ENCODE results near the gene EYA2.
"Not testable (repeated sequence)": the region's sequence is repeated elsewhere in the genome, so short reads cannot be mapped to it uniquely, and the experiment has no call there.

Gene EYA2, protein sequence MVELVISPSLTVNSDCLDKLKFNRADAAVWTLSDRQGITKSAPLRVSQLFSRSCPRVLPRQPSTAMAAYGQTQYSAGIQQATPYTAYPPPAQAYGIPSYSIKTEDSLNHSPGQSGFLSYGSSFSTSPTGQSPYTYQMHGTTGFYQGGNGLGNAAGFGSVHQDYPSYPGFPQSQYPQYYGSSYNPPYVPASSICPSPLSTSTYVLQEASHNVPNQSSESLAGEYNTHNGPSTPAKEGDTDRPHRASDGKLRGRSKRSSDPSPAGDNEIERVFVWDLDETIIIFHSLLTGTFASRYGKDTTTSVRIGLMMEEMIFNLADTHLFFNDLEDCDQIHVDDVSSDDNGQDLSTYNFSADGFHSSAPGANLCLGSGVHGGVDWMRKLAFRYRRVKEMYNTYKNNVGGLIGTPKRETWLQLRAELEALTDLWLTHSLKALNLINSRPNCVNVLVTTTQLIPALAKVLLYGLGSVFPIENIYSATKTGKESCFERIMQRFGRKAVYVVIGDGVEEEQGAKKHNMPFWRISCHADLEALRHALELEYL

DNA sequence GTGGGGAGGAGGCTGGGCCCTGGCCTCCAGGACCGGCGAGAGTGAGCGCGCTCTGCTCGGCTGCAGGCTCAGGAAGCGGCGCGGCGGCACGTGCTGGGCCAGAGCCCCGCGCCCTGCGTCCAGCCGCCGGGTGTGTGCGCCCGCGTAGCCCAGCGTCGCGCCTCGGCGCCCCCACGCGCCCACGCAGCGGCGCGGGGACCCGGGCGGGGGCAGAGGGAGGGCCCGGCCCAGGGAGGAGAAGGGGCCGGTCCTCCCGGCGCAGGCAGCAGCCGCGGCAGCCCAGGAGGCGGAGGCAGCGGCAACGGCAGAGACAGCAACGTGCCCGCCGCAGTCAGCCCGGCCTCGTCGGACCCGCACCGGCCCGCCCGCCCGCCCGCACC lies at the start of gene EYA2:
Gene EYA2 (plus strand): TSS at position 265 of the 380 bp plus-strand sequence. CDS start 95,168 bp downstream, outside the sequence.
- peak; percentile 41 for DNase-seq (ENCODE audit: low spot score)

DNA sequence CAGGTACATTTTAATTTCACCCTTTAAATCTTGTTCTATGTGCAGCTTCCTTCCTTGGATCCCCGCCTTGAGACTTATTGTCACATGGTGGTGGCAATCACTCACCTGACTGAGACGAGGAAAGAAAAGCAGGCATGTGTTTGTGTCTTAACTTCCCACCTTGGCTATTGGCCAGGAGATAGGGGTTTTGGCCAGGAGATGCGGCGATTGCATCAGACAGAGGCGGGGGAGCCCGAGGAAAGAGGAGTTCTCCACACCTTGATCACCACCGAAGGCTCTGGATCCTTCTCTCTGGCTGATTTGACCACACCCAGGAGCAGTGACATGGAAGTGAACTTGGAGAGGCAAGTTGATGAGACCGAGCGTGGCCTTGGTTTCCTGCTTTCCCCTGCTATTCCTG lies 49.7 kb upstream of the EYA2 start:
- no peak for DNase-seq (ENCODE audit: low spot score)

DNA sequence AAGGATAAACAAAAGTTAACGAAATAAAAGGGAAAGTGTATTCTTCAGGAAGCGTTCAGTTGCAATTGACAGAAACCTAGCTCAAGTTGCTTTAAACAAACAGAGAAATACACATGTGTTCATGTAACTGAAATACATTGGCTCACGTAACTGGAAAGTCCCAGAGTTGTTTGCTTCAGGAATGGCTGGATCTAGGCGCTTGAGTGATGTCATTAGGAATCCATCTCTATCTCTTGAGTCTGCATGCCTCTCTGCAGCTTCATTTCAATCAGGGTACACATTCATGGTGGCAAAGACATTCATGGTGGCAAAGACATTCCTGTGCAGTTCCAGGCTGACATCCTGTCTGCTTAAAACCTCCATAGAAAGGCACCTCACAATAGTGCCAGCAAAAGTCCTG lies 45.4 kb upstream of the EYA2 start:
- DNase-seq (ENCODE audit: low spot score): no peak

DNA sequence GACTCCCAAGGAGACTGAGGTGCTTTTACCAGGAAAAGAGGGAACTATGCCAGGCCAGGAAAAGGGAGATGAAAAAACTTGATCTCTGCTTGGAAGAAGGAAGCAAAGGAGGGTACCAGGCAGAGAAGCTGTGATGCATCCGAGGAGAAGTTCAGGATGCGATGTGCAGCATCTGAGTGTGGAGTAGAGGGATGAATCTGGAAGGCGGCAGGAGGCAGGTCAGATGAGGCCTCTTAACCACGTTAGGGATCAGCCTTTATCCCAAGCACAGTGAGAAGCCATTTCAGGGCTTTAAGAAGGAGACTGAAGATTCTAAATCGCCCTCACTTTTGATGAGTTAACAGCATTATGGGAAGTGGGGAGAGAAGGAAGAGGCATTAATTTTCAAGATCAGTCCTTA lies 44.9 kb upstream of the EYA2 start:
- no peak for DNase-seq (ENCODE audit: low spot score)

DNA sequence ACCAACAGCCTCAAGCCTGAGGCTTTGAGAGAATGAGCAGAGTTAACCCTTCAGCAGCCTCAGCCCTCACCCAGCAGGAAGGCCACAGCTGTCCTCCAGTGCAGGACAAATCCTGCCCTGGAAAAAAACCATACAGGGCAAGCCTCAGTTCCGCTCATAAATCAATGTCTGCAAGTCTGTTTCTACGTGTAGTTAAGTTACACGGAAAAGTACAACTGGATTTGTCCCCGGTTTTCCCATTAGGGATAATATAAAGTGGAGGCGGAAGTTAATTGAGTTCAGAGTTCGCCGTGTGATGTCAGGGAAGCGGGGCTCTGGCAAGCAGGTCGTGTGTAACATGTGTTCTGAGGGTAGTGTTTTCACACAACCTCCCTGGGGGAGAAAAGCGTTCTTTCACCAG lies 44.2 kb upstream of the EYA2 start:
- DNase-seq (ENCODE audit: low spot score): no peak

DNA sequence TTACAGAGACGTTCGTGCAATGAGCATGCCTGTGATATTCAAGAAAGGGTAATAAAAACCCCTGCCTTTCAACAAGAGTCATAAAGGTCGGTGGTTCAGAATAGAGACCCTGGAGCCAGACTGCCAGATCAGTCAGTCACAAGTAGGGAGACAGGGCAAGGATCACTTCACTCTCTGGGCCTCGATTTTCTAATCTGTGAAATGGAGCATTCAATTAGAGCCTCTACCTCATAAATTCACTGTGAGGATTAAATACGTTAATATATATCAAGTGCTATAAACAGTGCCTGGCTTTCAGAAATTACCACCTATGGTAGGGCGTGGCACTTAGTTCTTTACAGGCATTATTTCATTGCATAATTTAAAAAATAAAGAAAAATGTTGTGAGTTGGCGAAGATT lies 43.7 kb upstream of the EYA2 start:
- DNase-seq (ENCODE audit: low spot score): no peak

DNA sequence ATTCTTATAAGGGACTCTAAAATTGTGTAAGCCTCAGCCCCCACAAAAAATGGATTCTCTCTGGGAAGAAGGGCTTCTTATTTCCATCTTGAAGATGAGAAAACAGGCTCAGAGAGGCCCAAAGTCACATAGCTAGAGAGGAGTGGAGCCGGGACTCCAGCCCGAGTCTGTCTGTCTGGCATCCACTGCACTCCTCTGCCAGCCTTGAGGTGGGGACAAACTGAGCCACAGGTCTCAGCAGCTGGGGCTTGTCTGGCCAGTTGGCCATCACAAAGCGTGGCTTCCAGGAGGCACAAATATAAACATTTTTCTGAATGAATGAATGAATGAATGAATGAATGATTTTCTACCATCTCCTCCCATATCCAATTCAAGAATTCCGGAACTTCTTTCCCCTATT lies 42.9 kb upstream of the EYA2 start:
- DNase-seq (ENCODE audit: low spot score): no peak

DNA sequence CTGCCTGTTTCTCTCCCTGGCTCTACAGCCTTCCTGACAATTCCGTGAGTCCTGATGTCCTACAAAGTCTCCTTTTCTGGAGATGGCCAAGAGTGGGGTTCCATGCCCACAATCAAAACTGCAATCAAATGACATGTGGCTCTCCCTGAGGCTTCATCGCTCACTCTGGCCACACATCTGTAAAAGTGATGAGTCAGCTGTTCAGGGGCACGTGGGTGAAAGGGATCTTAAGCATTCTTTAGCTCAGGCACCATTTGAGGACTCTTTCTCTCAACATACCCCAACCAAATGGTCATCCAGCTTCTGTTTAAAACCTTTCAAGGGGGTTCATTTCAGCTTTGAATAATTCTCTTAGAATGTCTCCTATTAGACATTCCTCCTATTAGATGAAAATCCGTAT lies 42.3 kb upstream of the EYA2 start:
- no peak for DNase-seq (ENCODE audit: low spot score)

DNA sequence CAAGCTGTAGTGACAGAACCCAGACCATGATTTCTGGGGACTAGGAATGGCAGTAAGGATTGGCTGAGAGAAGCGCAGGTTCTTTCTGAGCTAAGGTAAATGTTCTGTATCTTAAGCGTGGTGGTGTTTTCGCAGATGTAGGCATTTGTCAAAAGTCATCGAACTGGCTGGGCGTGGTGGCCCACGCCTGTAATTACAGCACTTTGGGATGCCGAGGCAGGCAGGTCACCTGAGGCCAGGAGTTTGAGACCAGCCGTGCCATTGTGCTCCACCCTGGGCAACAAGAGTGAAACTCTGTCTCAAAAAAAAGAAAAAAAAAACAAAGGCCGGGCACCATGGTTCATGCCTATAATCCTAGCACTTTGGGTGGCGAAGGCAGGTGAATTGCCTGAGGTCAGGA lies 40.7 kb upstream of the EYA2 start:
- DNase-seq (ENCODE audit: low spot score): no peak

DNA sequence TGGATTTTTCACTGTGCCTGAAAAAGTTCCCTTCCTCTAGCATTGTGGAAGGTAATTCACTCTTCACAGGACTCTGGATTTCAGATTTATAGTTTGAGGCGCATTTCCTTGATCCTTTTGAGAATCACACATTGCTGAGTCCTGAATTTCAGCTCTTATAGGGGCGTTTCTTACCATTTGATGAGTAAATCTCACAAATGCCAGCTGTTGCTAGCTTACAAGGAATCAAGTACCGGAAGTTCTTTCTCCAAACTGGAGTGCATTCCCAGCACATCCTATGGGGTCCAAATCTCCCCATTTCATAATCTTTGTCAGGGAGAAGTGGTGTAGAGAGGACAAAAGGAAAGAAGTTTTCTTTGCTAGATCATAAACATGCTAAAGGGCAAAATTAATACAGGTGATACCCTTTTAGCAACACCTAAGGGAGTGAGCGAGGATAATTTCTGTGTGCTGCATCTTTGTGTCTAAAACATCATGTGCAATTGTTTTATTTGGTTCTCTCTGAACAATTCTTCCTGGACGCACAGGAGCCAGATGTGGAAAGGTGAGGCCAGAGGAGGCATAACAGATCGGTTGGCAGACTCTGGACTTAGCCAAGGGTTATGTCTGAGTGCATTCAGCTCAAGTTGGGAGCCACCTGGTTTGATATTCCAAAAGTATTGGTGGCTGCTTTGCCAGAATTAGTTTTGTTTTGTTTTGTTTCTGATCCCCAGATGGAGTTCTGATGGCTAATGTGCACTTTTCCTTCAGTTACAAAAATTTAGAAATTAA lies 37.4 kb upstream of the EYA2 start:
- DNase-seq (ENCODE audit: low spot score): no peak

DNA sequence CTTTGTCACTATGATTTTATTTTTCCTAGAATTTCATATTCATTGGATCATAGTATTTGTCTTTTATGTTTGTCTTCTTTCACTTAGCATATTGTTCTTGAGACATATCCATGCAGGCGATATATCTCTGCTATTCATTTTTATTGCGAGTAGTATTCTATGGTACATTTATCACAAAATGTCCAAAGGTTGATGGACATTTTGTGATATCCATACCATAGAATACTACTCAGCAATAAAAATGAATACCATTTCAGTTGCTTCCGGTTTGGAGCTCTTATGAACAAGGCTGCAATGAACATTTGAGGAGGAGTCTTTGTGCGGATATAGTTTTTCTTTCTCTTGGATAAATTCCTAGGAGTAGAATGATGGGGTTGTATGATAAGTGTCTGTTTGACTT lies 28.8 kb upstream of the EYA2 start:
- DNase-seq (ENCODE audit: low spot score): no peak

DNA sequence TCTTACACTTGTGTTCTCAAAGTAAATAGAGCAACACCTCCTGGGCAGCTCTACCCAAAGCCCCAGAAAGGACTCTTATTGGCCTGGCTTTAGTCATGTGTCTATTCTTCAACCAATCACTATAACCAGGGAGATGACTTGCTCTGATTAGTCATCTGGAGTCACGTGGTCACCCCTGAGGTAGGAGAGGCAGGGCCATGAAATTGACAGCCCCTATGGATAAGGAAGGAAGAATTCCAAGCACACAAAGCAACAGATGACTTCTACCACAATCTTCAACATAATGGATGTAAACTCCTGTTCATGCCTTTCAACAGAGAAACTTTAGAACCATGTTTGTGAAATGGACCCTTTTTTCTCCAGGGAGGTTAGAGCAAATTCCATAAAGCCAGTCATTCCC lies 24.6 kb upstream of the EYA2 start:
- DNase-seq (ENCODE audit: low spot score): no peak

DNA sequence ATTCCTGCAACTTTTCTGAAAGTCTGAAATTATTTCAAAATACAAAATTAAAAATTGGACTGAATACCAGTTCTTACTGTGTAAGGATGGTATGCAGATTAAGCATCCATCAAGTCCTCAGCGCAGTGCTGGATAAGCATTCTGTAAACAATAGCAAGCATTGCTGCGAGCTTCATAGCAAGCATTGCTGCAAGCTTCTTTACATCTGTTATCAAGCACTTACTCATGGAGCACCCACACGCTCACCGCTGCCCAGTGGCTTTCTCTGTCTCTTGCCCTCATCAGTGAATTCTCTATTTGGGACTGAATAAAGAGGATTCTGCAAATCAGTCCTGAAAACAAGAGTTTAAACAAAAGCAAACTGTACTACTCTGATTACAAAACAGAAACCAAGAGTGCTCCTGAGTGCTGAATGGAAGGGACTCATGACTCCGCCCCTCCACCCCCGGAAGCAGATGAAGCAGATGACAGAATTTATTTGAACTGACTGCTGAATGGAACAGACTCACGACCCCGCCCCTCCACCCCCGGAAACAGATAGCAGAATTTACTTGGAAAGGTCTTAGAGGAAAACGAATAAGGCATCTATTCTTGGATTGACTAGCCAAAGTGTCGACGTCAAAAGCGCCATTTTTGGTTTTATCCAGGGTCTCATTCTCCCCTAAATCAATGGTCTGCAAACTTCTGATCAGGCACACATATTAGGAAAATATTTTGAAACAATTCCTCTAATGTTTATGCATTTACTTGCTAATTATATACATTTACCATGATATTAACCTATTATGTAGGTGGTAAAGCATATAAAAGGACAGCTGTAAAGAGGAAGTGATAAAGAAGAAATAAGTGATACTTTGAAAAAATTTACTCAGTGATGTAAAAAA lies 22.1 kb upstream of the EYA2 start:
- peak; percentile 55 for DNase-seq (ENCODE audit: low spot score)

DNA sequence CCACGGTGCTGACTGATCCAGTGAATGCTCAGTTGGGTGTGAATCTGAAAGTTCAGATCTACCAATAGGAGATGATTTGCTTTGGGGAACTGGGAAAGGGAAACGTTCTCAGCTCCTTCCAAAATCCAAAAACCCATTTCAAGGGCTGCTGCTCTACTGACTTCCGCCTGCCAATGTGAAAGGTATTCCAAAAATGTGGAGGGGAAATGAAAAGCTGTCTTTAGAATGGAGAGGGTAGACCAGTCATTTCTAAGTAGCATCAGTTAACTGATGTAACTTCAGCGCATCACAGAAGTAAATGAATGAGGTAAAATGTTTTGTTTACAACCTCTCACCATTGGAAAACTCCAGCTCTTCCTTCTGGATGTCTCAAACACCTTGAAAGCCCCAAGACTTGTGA lies 19.6 kb upstream of the EYA2 start:
- no peak for DNase-seq (ENCODE audit: low spot score)

DNA sequence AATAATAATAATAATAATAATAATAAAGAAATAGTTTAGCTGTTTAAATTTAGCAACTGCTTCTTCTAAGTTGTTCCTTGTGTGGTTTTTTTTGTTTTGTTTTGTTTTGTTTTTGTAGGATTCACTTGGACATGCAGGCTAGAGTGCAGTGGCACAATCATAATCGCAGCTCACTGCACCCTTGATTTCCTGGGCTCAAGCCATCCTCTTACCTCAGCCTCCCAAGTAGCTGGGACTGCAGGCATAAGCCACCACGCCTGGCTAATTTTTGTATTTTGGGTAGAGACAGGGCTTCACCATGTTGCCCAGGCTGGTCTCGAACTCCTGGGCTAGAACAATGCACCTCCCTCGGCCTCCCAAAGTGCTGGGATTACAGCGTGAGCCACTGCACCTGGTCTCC lies 15.3 kb upstream of the EYA2 start:
- DNase-seq (ENCODE audit: low spot score): no peak

DNA sequence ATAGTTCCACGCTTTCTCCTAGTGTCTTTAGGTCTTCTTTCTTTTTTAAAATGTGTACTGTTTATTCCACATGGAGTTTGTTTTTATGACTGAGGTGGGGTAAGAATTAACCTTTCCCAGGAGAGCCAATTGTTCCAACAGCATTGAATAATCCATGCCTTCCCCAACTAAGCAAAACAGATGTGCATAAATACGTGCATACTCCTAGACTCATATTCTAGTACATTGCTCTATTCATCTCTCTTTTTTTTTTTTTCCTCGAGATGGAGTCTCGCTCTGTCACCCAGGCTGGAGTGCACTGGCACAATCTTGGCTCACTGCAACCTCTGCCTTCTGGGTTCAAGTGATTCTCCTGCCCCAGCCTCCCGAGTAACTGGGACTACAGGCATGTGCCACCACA lies 14.7 kb upstream of the EYA2 start:
- not testable (repeated sequence) for DNase-seq (ENCODE audit: low spot score)

DNA sequence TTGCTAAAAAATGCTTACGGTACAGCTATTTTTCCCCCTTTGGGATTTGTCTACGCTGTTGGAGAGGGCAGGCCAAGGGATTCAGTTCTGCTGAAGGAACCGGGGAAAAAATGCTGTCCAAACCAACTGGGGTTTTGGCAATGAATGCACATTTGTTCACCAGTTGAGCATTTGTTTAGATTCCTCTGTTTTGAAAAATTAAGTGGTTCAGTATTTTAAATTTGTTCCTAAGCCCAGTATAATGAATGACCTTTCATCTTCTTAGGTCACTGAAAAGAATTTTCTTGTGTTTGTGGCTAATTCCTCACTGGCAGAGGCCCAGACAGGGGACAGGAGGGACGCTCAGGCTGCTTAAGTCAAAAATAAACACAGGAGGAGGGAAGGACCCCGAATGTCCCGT lies 10.8 kb upstream of the EYA2 start:
- DNase-seq (ENCODE audit: low spot score): peak; percentile 61

DNA sequence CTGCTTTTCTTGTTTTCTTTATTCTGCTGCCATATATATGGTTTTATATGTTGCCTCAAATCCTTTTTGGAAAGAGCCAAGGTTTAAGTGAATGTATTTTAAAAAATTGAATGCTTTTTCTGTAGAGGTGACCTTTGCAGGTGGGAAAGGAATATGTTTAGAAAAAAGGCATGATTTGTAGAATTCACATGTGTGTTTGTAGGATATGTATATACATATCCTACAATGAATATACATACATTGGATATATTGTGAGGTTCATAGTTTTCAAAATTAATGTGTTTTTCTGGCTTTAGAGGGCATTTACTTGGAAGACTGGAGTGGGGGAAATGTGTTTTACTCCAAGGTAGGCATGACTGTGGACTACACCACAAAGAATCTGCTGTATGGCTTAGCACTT lies 4.0 kb upstream of the EYA2 start:
- no peak for DNase-seq (ENCODE audit: low spot score)

DNA sequence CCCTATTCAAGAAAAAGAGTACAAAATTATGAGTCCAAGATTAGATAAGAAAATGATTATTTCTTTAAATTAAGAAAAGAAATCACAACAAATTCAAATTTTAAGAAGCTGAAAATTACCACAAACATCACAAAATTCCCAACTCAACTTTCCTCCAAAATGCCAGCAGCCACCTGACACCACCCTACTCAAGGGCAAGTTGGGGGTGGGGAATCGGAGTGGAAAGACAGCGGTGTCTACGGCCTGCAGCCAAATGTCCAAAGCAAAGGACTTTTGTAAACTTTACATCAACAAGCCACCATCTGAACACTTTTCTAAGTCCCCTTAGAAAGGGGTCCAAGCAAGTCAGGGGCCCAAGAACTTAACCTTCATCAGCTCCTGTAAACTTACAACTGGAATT lies 1.6 kb upstream of the EYA2 start:
- no peak for DNase-seq (ENCODE audit: low spot score)

DNA sequence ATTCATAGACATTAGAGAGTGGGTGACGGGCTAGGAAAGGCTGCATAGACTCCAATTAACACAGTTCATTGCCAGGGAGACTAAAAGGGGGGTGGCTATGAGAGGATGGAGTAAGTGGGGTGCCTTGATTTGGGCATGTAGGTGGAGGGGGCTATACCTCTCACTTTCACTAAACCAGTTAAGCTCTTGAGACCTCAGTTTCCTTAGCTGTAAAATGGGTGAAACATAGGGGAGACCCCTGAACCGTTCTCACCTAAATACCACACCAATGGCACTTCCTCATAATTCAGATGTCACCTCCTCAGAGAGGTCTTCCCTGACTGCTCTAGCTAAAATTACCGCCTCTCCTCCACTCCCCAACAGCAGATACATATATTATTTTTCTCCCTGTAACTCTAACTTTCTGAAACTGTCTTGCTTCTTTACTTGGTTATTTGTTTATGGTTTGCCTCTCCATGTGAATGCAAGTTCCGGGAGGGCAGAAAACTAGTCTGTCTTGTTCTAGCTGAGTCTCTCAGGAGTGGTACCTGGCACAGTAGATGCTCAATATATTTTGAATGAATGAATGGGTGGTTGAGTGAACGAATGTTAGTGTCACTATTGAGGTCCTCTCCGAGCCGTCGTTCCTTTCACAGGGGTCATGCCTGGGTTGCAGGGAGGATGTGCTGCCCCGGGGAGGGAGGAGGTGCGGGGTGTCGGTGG lies 615 bp upstream of the EYA2 start:
- DNase-seq (ENCODE audit: low spot score): no peak

Data from AG08395 (cell line).